Measurements from ENCODE around the gene PPFIBP2. TPM values are rescaled to one million over a fixed set of nuclear protein-coding genes. Genes with fewer than 3 reads are reported as not detected.

Gene PPFIBP2
- total RNA-seq, 4 donors from 2014 or later = 68.2 to 139 (median 76.2) TPM

DNA sequence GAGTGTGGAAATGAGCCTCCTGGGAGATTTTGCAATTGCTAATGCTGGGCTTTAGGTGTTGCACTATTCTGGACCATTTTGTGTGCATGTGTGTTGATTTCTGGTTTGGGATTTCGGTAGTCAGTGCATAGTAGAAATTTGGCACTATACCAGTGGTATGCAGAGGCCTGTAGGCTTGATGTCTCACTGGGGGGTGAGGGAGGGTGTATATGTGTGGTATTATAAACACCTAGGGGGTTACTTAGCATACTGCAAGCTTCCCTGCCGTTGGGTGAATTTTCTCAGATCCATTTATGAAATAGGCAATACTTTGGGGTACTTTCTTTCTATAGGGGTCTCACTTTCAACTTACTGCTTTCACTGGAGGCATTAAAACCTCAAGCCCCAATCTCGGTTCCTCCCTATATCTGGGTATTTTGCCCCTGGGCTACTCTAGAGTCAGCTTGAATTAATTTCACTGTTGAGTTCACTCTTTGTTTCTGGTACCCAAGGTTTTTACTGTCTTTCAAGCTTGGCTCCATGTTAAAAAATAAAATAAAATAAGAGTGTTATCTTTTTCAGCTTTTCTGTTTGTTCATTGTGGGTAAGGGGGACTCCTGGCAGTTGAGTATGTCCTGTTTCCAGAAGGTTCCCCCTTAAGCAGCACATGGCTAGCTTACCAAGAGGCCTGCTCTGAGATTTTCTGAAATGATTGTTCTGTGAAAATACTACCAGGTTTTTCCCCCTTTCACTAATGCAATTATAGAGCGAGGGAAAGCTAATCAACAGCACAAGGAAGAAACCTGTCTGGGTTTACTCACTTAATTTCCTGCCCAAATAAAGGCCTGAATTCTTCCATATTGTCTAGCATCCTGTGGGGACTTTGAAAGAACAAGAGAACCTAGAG is 45.8 kb downstream of the PPFIBP2 start:
- Histone ChIP-seq H3K36me3 (no peaks in the 10 kb centered on the region), H3K27ac (no peak overlapping the region), H3K9me3 (no peaks in the 10 kb centered on the region), H3K4me1 (peaks cover 14% of the 10 kb centered on the region), H3K4me3 (no peak overlapping the region), H3K27me3 (no peaks in the 10 kb centered on the region)
- no peak for DNase-seq (ENCODE audit: low spot score in 2 of 2)
- TF ChIP-seq CTCF (IDR thresholded peaks at IDR 0.05) (no peak), EP300 (IDR thresholded peaks at IDR 0.05) (no peak), POLR2A (IDR thresholded peaks at IDR 0.05) (no peak), POLR2AphosphoS5 (IDR thresholded peaks at IDR 0.05) (no peak)
- 64% methylated on average over 4 of the region's 4 CpGs for WGBS

DNA sequence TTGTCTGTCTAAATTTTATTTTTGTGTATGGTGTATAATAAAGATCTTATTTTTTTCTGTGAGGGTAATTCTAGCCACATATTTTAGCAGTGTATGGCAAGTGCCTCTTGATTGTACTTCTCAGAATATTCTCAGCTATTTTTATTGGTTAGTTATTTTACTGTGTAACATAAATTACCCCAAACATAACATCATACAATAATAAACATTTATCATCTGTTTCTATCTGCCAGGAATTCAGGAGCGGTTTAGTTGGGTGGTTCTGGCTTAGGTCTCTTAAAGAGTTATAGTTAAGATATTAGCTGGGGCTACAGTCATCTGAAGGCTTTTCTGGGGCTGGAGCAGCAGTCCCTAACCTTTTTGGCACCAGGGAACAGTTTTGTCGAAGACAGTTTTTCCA is 47.8 kb downstream of the PPFIBP2 start:
- Histone ChIP-seq H3K27me3 (no peaks in the 10 kb centered on the region), H3K4me1 (peaks cover 3% of the 10 kb centered on the region), H3K27ac (no peak overlapping the region), H3K4me3 (no peak overlapping the region), H3K9me3 (no peaks in the 10 kb centered on the region), H3K36me3 (peaks cover 14% of the 10 kb centered on the region)
- TF ChIP-seq EP300 (IDR thresholded peaks at IDR 0.05) = no peak
- no peak for TF ChIP-seq POLR2A (IDR thresholded peaks at IDR 0.05)
- no peak for TF ChIP-seq POLR2AphosphoS5 (IDR thresholded peaks at IDR 0.05)
- TF ChIP-seq CTCF (IDR thresholded peaks at IDR 0.05) = no peak
- 36% methylated on average over 2 of the region's 2 CpGs for WGBS
- no peak for DNase-seq (ENCODE audit: low spot score in 2 of 2)

DNA sequence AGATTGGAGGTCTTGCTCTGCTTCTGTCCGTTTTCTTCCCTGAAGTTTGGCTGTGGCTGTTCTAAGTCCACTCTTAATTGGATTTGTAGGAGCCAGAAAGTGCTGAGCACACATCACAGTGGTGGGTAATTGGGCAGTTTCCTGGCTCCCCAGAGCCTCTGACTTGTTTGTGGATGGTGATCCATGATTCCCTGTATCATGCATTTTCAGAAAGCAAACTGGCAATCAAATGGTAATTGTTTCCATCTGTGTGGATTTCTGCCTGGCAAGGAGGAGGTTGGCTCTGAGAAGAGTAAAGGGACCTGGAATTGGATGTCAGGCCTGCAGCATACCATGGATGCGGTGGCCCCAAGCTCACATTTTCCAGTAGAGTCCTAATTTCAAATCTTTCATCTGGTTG is 49.5 kb downstream of the PPFIBP2 start:
- Histone ChIP-seq H3K27me3 (no peaks in the 10 kb centered on the region), H3K27ac (no peak overlapping the region), H3K36me3 (peaks cover 20% of the 10 kb centered on the region), H3K4me1 (peaks cover 3% of the 10 kb centered on the region), H3K4me3 (no peak overlapping the region), H3K9me3 (no peaks in the 10 kb centered on the region)
- WGBS = 61% methylated on average over 2 of the region's 2 CpGs
- DNase-seq (ENCODE audit: low spot score in 2 of 2) = no peak
- TF ChIP-seq POLR2A (IDR thresholded peaks at IDR 0.05) (no peak), EP300 (IDR thresholded peaks at IDR 0.05) (no peak), POLR2AphosphoS5 (IDR thresholded peaks at IDR 0.05) (no peak), CTCF (IDR thresholded peaks at IDR 0.05) (no peak)

- Histone ChIP-seq H3K9me3 (no peaks in the 10 kb centered on the region), H3K4me1 (peaks cover 18% of the 10 kb centered on the region), H3K4me3 (no peak overlapping the region), H3K36me3 (peaks cover 21% of the 10 kb centered on the region), H3K27ac (no peak overlapping the region), H3K27me3 (no peaks in the 10 kb centered on the region)
- WGBS = 74% methylated on average over 2 of the region's 2 CpGs
- no peak for DNase-seq (ENCODE audit: low spot score in 2 of 2)
- no peak for TF ChIP-seq EP300 (IDR thresholded peaks at IDR 0.05)
These were observed 51.0 kb downstream of the PPFIBP2 start for GRCh38 chr11:7564803-7565202.

DNA sequence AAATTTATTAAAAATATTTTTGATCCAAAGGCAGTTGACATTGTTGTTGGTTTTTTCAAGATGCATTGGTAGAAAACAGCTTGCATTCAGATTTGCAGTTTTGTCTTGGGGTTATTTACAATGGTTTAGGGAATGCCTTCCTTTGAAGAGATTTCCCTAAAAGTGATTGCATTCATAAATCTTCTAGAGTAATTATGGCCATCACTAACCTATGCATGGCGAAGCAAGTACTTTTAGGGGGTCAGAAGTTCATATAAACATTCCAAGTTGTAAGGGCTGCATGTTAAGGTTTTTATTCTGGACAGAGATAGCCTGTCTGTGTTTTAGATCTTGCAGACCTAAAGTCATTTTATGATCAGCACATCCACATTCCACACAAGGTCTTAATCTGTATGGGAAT is 53.5 kb downstream of the PPFIBP2 start:
- Histone ChIP-seq H3K9me3 (no peaks in the 10 kb centered on the region), H3K27me3 (no peaks in the 10 kb centered on the region), H3K4me1 (peaks cover 41% of the 10 kb centered on the region), H3K4me3 (no peak overlapping the region), H3K27ac (no peak overlapping the region), H3K36me3 (peaks cover 21% of the 10 kb centered on the region)
- DNase-seq (ENCODE audit: low spot score in 2 of 2) = no peak
- 86% methylated on average over 1 of the region's 1 CpG for WGBS
- TF ChIP-seq CTCF (IDR thresholded peaks at IDR 0.05) (no peak), POLR2AphosphoS5 (IDR thresholded peaks at IDR 0.05) (no peak), POLR2A (IDR thresholded peaks at IDR 0.05) (no peak), EP300 (IDR thresholded peaks at IDR 0.05) (no peak)
